GM12878 (cell line): ENCODE data around the gene GRB10. TPM values are rescaled to one million over a fixed set of nuclear protein-coding genes. Genes with fewer than 3 reads are reported as not detected.

Source experiments
- ATAC-seq: fragments of 200-7000 bp; cut with Tn5 transposase; 3 replicates; pipeline ENCODE4 v1.9.1; 2020; ENCODE audit warnings: mild to moderate bottlenecking, moderate library complexity
- BruUV-seq: library from RNA; stranded (reverse); fragments of 400-500 nt; replicated peaks from 2 replicates; lab custom pipeline; 2021; lab: Mats Ljungman, UMichigan
- CTCF ChIA-PET: fragments of 300-600 bp; sonication (Branson Sonifier 250); formaldehyde crosslinking; extraction: SDS; loops from one replicate; lab custom pipeline; 2021; ENCODE audit warnings: inconsistent platforms; lab: Yijun Ruan, JAX
- POLR2A ChIA-PET: fragments of 350-600 bp; formaldehyde crosslinking; extraction: SDS; loops from one replicate; lab custom pipeline; 2021; ENCODE audit warnings: inconsistent platforms; lab: Charles Lee
- RAD21 ChIA-PET: fragments of 300-600 bp; sonication (Branson Sonifier 250); formaldehyde crosslinking; loops from one replicate; lab custom pipeline; 2023; ENCODE audit warnings: antibody characterized with exemption; ENCODE audit not compliant: unreplicated experiment; lab: Charles Lee
- SMC1A ChIA-PET: fragments of 300-600 bp; sonication (Branson Sonifier 250); formaldehyde crosslinking; loops from one replicate; lab custom pipeline; 2023; ENCODE audit not compliant: unreplicated experiment, uncharacterized antibody; lab: Charles Lee
- DNase-seq: peaks from one replicate; pipeline ENCODE4 v3.0.0-alpha.2; 2011; ENCODE audit warnings: low read depth, low spot score
- FAIRE-seq: peaks from 3 replicates; lab custom pipeline; 2011; peaks lifted over from hg19 to GRCh38; lab: Jason Lieb, UNC
- H2AFZ ChIP-seq: 2 replicates; pipeline ENCODE4 v1.6.0; 2011; ENCODE audit warnings: low read depth, low read length, control low read depth; ENCODE audit not compliant: control insufficient read depth
- H3K27ac ChIP-seq: 2 replicates; pipeline ENCODE4 v1.5.1; 2011; ENCODE audit warnings: control low read depth; ENCODE audit not compliant: control insufficient read depth, insufficient read depth
- H3K27me3 ChIP-seq, 2 experiments: replicated peaks in 1 of 2; 2 replicates each; pipeline versions ENCODE4 v1.6.0 to v1.6.1; 2011; ENCODE audit warnings: low read length in 1 of 2; ENCODE audit not compliant: control insufficient read depth in 2 of 2, insufficient read depth in 2 of 2
- H3K36me3 ChIP-seq, 2 experiments: 2 replicates each; pipeline ENCODE4 v1.5.1; 2011; ENCODE audit warnings: low read length in 1 of 2; ENCODE audit not compliant: control insufficient read depth in 2 of 2, insufficient read depth in 2 of 2
- H3K4me1 ChIP-seq: 2 replicates; pipeline ENCODE4 v1.6.1; 2011; ENCODE audit warnings: mild to moderate bottlenecking, low read length, moderate library complexity, mixed read lengths; ENCODE audit not compliant: control insufficient read depth, insufficient read depth
- H3K4me2 ChIP-seq: 2 replicates; pipeline ENCODE4 v1.6.0; 2011; ENCODE audit warnings: control low read depth; ENCODE audit not compliant: control insufficient read depth, insufficient read depth
- H3K4me3 ChIP-seq: fragments of 200-600 bp; sonication (generic); 2 replicates; pipeline ENCODE4 v1.5.1; 2016
- H3K79me2 ChIP-seq: 2 replicates; pipeline ENCODE4 v1.6.0; 2011; ENCODE audit warnings: low read length; ENCODE audit not compliant: control insufficient read depth, insufficient read depth
- H3K9ac ChIP-seq: 2 replicates; pipeline ENCODE4 v1.8.0; 2011; ENCODE audit warnings: low read length, control low read depth, mixed read lengths; ENCODE audit not compliant: control insufficient read depth, insufficient read depth
- H3K9me3 ChIP-seq: replicated peaks from 3 replicates; pipeline ENCODE4 v1.5.1; 2011; ENCODE audit warnings: mild to moderate bottlenecking, low read length; ENCODE audit not compliant: control insufficient read depth, insufficient read depth
- H4K20me1 ChIP-seq: 2 replicates; pipeline ENCODE4 v1.6.0; 2011; ENCODE audit not compliant: control insufficient read depth, insufficient read depth
- BACH1 ChIP-seq: fragments of 450-650 bp; IDR thresholded peaks from 2 replicates; pipeline ENCODE4 v1.6.1; 2017; ENCODE audit warnings: mild to moderate bottlenecking, borderline replicate concordance
- CBFB ChIP-seq: IDR thresholded peaks from 2 replicates; pipeline ENCODE4 v1.6.1; 2016; ENCODE audit warnings: antibody characterized with exemption, low read depth
- CHD4 ChIP-seq: fragments of 200-600 bp; sonication (generic); IDR thresholded peaks from 2 replicates; pipeline ENCODE4 v1.6.1; 2016; ENCODE audit warnings: mild to moderate bottlenecking
- EED ChIP-seq: sonication (generic); IDR thresholded peaks from 2 replicates; pipeline ENCODE4 v1.6.1; 2016; ENCODE audit warnings: antibody characterized with exemption, low read depth
- IRF4 ChIP-seq: IDR thresholded peaks from 2 replicates; pipeline ENCODE4 v1.6.1; 2011; ENCODE audit warnings: low read depth, low read length
- JUNB ChIP-seq: IDR thresholded peaks from 2 replicates; pipeline ENCODE4 v1.6.1; 2016; ENCODE audit warnings: antibody characterized with exemption, mild to moderate bottlenecking
- NFYA ChIP-seq: IDR thresholded peaks from 2 replicates; pipeline ENCODE4 v1.6.1; 2011; ENCODE audit warnings: low read depth, mild to moderate bottlenecking, low read length, improper control_type of control experiment, borderline replicate concordance
- NR2C1 ChIP-seq: fragments of 450-650 bp; IDR thresholded peaks from 2 replicates; pipeline ENCODE4 v1.6.1; 2017; ENCODE audit warnings: antibody characterized with exemption, mild to moderate bottlenecking, moderate library complexity
- NR2F1 ChIP-seq: fragments of 450-650 bp; conservative IDR thresholded peaks from 2 replicates; pipeline ENCODE4 v1.6.1; 2017; ENCODE audit warnings: mild to moderate bottlenecking
- RELA ChIP-seq: fragments of 450-650 bp; IDR thresholded peaks from 2 replicates; pipeline ENCODE4 v1.8.0; 2014; ENCODE audit warnings: borderline replicate concordance; ENCODE audit not compliant: partially characterized antibody
- SIN3A ChIP-seq: IDR thresholded peaks from 2 replicates; pipeline ENCODE4 v1.6.1; 2012; ENCODE audit warnings: low read depth, low read length, improper control_type of control experiment
- STAT1 ChIP-seq: fragments of 450-650 bp; conservative IDR thresholded peaks from 2 replicates; pipeline ENCODE4 v1.6.1; 2014; ENCODE audit warnings: antibody characterized with exemption, mild to moderate bottlenecking
- SUPT20H ChIP-seq: IDR thresholded peaks from 2 replicates; pipeline ENCODE4 v1.6.1; 2011; ENCODE audit warnings: low read depth, mild to moderate bottlenecking, low read length, moderate library complexity, borderline replicate concordance; ENCODE audit not compliant: control insufficient read depth
- TCF12 ChIP-seq: IDR thresholded peaks from 2 replicates; pipeline ENCODE4 v1.6.1; 2011; ENCODE audit warnings: low read depth, mild to moderate bottlenecking, low read length
- WRNIP1 ChIP-seq: IDR thresholded peaks from 2 replicates; pipeline ENCODE4 v1.6.1; 2011; ENCODE audit warnings: low read depth, low read length, improper control_type of control experiment, borderline replicate concordance
- WGBS: methylation state at CpG from one replicate; pipeline ENCODE4 v1.1.6; 2016; ENCODE audit warnings: low lambda C conversion rate; ENCODE audit not compliant: insufficient replicate concordance, insufficient coverage; ENCODE audit errors: missing lambda C conversion rate; 5-methylcytosine and 5-hydroxymethylcytosine counted together
- in situ Hi-C: fragments of 300-500 bp; cut with MboI; formaldehyde crosslinking; loops from 9 replicates; pipeline ENCODE4 v1.14.3; 2018; ENCODE audit warnings: mixed read lengths
- intact Hi-C: fragments of 100-400 bp; cut with micrococcal nuclease; formaldehyde crosslinking; loops from one replicate; pipeline ENCODE4 v1.14.2; 2022; ENCODE audit not compliant: unreplicated experiment
- polyA plus RNA-seq, 11 experiments: library from polyadenylated mRNA; depleted of rRNA in 4 of 11; unstranded in 6 of 11; stranded (reverse) in 5 of 11; fragments of >200 nt; fragmentation: Nextera tagmentation in 4 of 11; fragmentation: Illumina TruSeq in 1 of 11; extraction: Ambion mirVana in 4 of 11; extraction: Trizol in 1 of 11; gene quantifications; 1 replicate in 1 of 11; 2 replicates in 10 of 11; pipeline versions ENCODE4 v1.2.1 to v1.2.3, GENCODE V29; 2011 to 2016; ENCODE audit warnings: inconsistent platforms in 2 of 11, missing spikeins in 2 of 11, low read depth in 1 of 11
- total RNA-seq, 4 experiments: library from RNA; depleted of rRNA in 3 of 4; stranded (reverse); fragments of >200 nt in 3 of 4; fragmentation: Illumina TruSeq in 1 of 4; extraction: Trizol in 1 of 4; gene quantifications; 2 replicates each; pipeline versions ENCODE4 v1.2.1 to v1.2.3, GENCODE V29; 2013 to 2021
- TF ChIP-seq, protein P1 (sequence below): IDR thresholded peaks from 2 replicates; pipeline ENCODE4 v1.6.1; 2011; ENCODE audit warnings: borderline replicate concordance, low read depth, mild to moderate bottlenecking, moderate library complexity, mixed read lengths, low read length; ENCODE audit not compliant: insufficient read depth; ENCODE audit errors: extremely low read length

Gene GRB10
- total and polyA plus RNA-seq, 10 of the 15 experiments (the other 5 are each of a cell fraction or from before 2014, with no cell fraction given): 0.04 to 0.33 TPM; not detected in 8

DNA sequence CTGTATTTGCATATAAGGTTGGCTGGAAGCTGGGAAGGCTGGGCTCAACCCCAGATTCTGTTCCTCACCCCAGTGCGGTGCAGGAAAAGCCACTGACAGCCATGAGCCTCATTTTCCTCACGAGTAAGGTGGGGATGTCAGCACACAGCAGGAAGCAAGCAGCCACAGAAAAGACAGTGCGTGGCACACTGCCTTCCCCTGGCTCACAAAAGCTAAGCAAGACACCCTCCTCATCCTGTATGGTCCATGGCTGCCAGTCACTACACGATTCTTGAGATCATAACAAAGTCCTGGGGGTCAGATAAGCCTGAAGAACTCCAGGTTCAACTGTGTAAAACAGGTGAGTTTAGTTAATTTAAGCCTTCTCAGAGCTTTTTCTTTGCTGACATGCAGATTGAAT lies 188.6 kb downstream of the GRB10 start (continued):
- TF ChIP-seq, protein P1, sequence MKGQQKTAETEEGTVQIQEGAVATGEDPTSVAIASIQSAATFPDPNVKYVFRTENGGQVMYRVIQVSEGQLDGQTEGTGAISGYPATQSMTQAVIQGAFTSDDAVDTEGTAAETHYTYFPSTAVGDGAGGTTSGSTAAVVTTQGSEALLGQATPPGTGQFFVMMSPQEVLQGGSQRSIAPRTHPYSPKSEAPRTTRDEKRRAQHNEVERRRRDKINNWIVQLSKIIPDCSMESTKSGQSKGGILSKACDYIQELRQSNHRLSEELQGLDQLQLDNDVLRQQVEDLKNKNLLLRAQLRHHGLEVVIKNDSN: no peak
- TF ChIP-seq RELA (no peak), SUPT20H (no peak), BACH1 (no peak), NFYA (no peak), CBFB (no peak)

DNA sequence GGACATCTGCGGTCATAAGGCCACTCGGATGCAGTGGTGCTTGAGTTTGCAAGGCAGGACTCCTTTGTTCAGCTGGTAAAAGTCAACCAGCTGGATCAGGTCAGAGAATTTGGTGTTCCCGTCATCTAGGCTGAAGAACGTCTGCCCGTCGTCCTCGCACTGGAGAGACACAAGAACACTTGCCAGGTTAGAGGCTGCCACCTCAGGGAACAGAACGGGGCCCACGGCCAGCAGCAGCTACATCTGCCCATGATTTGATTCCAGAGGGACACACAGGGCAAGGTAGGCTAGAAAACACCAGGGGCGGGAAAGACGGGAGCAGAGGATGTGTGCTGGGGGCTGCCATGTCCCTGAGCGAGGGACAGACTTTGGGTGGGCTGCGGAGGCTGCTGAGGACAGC lies 189.8 kb downstream of the GRB10 start:
- SMC1A ChIA-PET: no interaction called here
- H4K20me1 ChIP-seq: no peaks in the 10 kb centered on the region; the same call in 1 of the 2 replicates
- H2AFZ ChIP-seq: no peak overlapping the region
- no TSS peak for BruUV-seq
- POLR2A ChIA-PET: no interaction called here
- CTCF ChIA-PET: no interaction called here
- no peak for ATAC-seq
- 51% methylated on average over 13 of the region's 13 CpGs for WGBS
- TF ChIP-seq EED: no peak
- no peak for TF ChIP-seq CHD4
- no peak for TF ChIP-seq IRF4
- TF ChIP-seq NR2F1: no peak
- TF ChIP-seq NR2C1: no peak
- no peak for TF ChIP-seq JUNB
- TF ChIP-seq SIN3A: no peak
- no peak for TF ChIP-seq STAT1
- no peak for TF ChIP-seq TCF12
- TF ChIP-seq WRNIP1: no peak
- H3K27ac ChIP-seq: no peak overlapping the region
- intact Hi-C loops (no loop called here), in situ Hi-C loops (no loop called here)
- no peak for DNase-seq
- no peak overlapping the region for H3K4me3 ChIP-seq
- H3K4me2 ChIP-seq: no peak overlapping the region
- no peak overlapping the region for H3K9ac ChIP-seq
- no peak for FAIRE-seq
- RAD21 ChIA-PET: no interaction called here
- no peaks in the 10 kb centered on the region; the same call in 2 of the 3 replicates for H3K9me3 ChIP-seq
- peaks cover 2 to 8% of the 10 kb centered on the region in 2 experiments for H3K27me3 ChIP-seq
- peaks cover 3% of the 10 kb centered on the region; the same call in 1 of the 2 replicates for H3K4me1 ChIP-seq
- H3K36me3 ChIP-seq: no peaks in the 10 kb centered on the region
- H3K79me2 ChIP-seq: no peaks in the 10 kb centered on the region
